SK-N-SH treated with all-trans-retinoic acid at 6 μM for 48 hours (cell line): Measurements from ENCODE around the gene IL17C.

ENCODE experiments used
- ARNTL ChIP-seq: fragments of 450-650 bp; formaldehyde crosslinking; IDR thresholded peaks from 2 replicates; pipeline ENCODE4 v1.5.0; 2020; ENCODE audit warnings: low read depth, mild to moderate bottlenecking, moderate library complexity, borderline replicate concordance
- BACH2 ChIP-seq: fragments of 250-450 bp; sonication (Bioruptor Pico); IDR thresholded peaks from 2 replicates; pipeline ENCODE4 v1.9.0; 2021; ENCODE audit warnings: mild to moderate bottlenecking, borderline replicate concordance
- CREB5 ChIP-seq: fragments of 250-450 bp; sonication (Bioruptor Pico); IDR thresholded peaks from 2 replicates; pipeline ENCODE4 v1.5.1; 2020; ENCODE audit warnings: low read depth, mild to moderate bottlenecking, moderate library complexity
- CSDC2 ChIP-seq: fragments of 250-450 bp; sonication (Bioruptor Pico); IDR thresholded peaks from 2 replicates; pipeline ENCODE4 v1.5.0; 2020; ENCODE audit warnings: mild to moderate bottlenecking, moderate library complexity
- CSRNP3 ChIP-seq: fragments of 250-450 bp; sonication (Bioruptor Pico); IDR thresholded peaks from 2 replicates; pipeline ENCODE4 v1.5.1; 2021; ENCODE audit warnings: mild to moderate bottlenecking, moderate library complexity
- GLIS3 ChIP-seq: fragments of 250-450 bp; sonication (Bioruptor Pico); IDR thresholded peaks from 2 replicates; pipeline ENCODE4 v1.5.0; 2020; ENCODE audit warnings: mild to moderate bottlenecking, moderate library complexity
- ISL1 ChIP-seq: fragments of 250-450 bp; sonication (Bioruptor Pico); IDR thresholded peaks from 2 replicates; pipeline ENCODE4 v2.1.2; 2022; ENCODE audit warnings: mild to moderate bottlenecking, moderate library complexity
- OSR1 ChIP-seq: fragments of 250-450 bp; sonication (Bioruptor Pico); IDR thresholded peaks from 2 replicates; pipeline ENCODE4 v1.8.0; 2022; ENCODE audit warnings: moderate library complexity, mild to moderate bottlenecking, inconsistent platforms
- PATZ1 ChIP-seq: fragments of 250-450 bp; sonication (Bioruptor Pico); IDR thresholded peaks from 2 replicates; pipeline ENCODE4 v1.8.0; 2020; ENCODE audit warnings: mild to moderate bottlenecking, moderate library complexity, borderline replicate concordance
- POU6F1 ChIP-seq: fragments of 250-450 bp; sonication (Bioruptor Pico); IDR thresholded peaks from 2 replicates; pipeline ENCODE4 v1.8.0; 2021; ENCODE audit warnings: low read depth, mild to moderate bottlenecking, moderate library complexity, borderline replicate concordance
- RARB ChIP-seq: fragments of 250-450 bp; sonication (Bioruptor Pico); IDR thresholded peaks from 2 replicates; pipeline ENCODE4 v1.8.0; 2021; ENCODE audit warnings: mild to moderate bottlenecking, moderate library complexity
- ZFP3 ChIP-seq: fragments of 250-450 bp; sonication (Bioruptor Pico); IDR thresholded peaks from 2 replicates; pipeline ENCODE4 v1.5.0; 2020; ENCODE audit warnings: mild to moderate bottlenecking, moderate library complexity
- ZFP30 ChIP-seq: fragments of 450-650 bp; formaldehyde crosslinking; IDR thresholded peaks from 2 replicates; pipeline ENCODE4 v1.5.0; 2022; ENCODE audit warnings: mild to moderate bottlenecking, moderate library complexity
- ZNF8 ChIP-seq: fragments of 450-650 bp; formaldehyde crosslinking; IDR thresholded peaks from 2 replicates; pipeline ENCODE4 v1.5.0; 2020; ENCODE audit warnings: mild to moderate bottlenecking, moderate library complexity

- no peak for TF ChIP-seq ARNTL
- TF ChIP-seq ZFP3 (CRISPR knock-in tag): no peak
- no peak for TF ChIP-seq GLIS3 (CRISPR knock-in tag)
- TF ChIP-seq RARB (CRISPR knock-in tag): no peak
- TF ChIP-seq PATZ1: no peak
- no peak for TF ChIP-seq ZFP30 (CRISPR knock-in tag)
- TF ChIP-seq ZNF8 (CRISPR knock-in tag): no peak
- no peak for TF ChIP-seq CSRNP3 (CRISPR knock-in tag)
- no peak for TF ChIP-seq ISL1
- no peak for TF ChIP-seq CREB5 (CRISPR knock-in tag)
- no peak for TF ChIP-seq BACH2
- TF ChIP-seq CSDC2 (CRISPR knock-in tag): no peak
- no peak for TF ChIP-seq OSR1
- no peak for TF ChIP-seq POU6F1
These were observed 14.5 kb upstream of the IL17C start for GRCh38 chr16:88623858-88624257.
